IMR-90 (cell line): Measurements from ENCODE around the gene TYW5. TPM values are rescaled to one million over a fixed set of nuclear protein-coding genes. Genes with fewer than 3 reads are reported as not detected.

Source experiments
- ATAC-seq: fragments of 200-7000 bp; cut with Tn5 transposase; 2 replicates; pipeline ENCODE4 v1.9.1; 2020; ENCODE audit warnings: low read depth, mild to moderate bottlenecking, moderate library complexity
- BruUV-seq: library from RNA; stranded (reverse); fragments of 400-500 nt; replicated peaks from 2 replicates; lab custom pipeline; 2021; lab: Mats Ljungman, UMichigan
- CTCF ChIA-PET: fragments of 300-600 bp; formaldehyde crosslinking; extraction: SDS; loops from one replicate; lab custom pipeline; 2021; ENCODE audit warnings: antibody characterized with exemption; lab: Yijun Ruan, JAX
- POLR2A ChIA-PET: fragments of 300-600 bp; sonication (Branson Sonifier 250); formaldehyde crosslinking; loops from one replicate; lab custom pipeline; 2022; ENCODE audit warnings: antibody characterized with exemption; ENCODE audit not compliant: unreplicated experiment; lab: Charles Lee
- DNase-seq: peaks from one replicate; pipeline ENCODE4 v3.0.0; 2013
- H2AFZ ChIP-seq: replicated peaks from 2 replicates; pipeline ENCODE3; 2013; ENCODE audit warnings: low read length, mild to moderate bottlenecking; ENCODE audit not compliant: poor library complexity
- H2AK5ac ChIP-seq: 2 replicates; pipeline ENCODE4 v1.6.1; 2013; ENCODE audit warnings: low read depth, low read length, inconsistent platforms
- H2AK9ac ChIP-seq: replicated peaks from 2 replicates; pipeline ENCODE3; 2013; ENCODE audit warnings: mild to moderate bottlenecking, low read depth, low read length, moderate library complexity; ENCODE audit not compliant: poor library complexity
- H2BK120ac ChIP-seq: 2 replicates; pipeline ENCODE4 v1.6.1; 2013; ENCODE audit warnings: low read depth, low read length, inconsistent platforms
- H2BK15ac ChIP-seq: 3 replicates; pipeline ENCODE4 v1.6.1; 2013; ENCODE audit warnings: low read depth, low read length, inconsistent platforms
- H2BK20ac ChIP-seq: 2 replicates; pipeline ENCODE4 v1.6.1; 2013; ENCODE audit warnings: low read depth, mild to moderate bottlenecking, inconsistent platforms, low read length, moderate library complexity
- H2BK5ac ChIP-seq: 2 replicates; pipeline ENCODE4 v1.6.1; 2013; ENCODE audit warnings: mild to moderate bottlenecking, low read depth, low read length, inconsistent platforms; ENCODE audit not compliant: poor library complexity, severe bottlenecking
- H3K14ac ChIP-seq: replicated peaks from 2 replicates; pipeline ENCODE4 v1.6.1; 2013; ENCODE audit warnings: low read depth, low read length, inconsistent platforms
- H3K18ac ChIP-seq: 2 replicates; pipeline ENCODE4 v1.6.1; 2013; ENCODE audit warnings: low read depth, low read length, control low read depth
- H3K23ac ChIP-seq: 2 replicates; pipeline ENCODE4 v1.6.1; 2013; ENCODE audit warnings: low read depth, low read length, inconsistent platforms
- H3K27ac ChIP-seq: 2 replicates; pipeline ENCODE4 v1.5.1; 2013; ENCODE audit warnings: mild to moderate bottlenecking, control low read depth, low read length; ENCODE audit not compliant: insufficient read depth
- H3K27me3 ChIP-seq: 2 replicates; pipeline ENCODE4 v1.6.1; 2013; ENCODE audit warnings: low read length; ENCODE audit not compliant: control insufficient read depth, insufficient read depth
- H3K36me3 ChIP-seq: 2 replicates; pipeline ENCODE4 v1.6.1; 2013; ENCODE audit warnings: low read length, mixed read lengths; ENCODE audit not compliant: control insufficient read depth, insufficient read depth
- H3K4ac ChIP-seq: 2 replicates; pipeline ENCODE4 v1.6.1; 2013; ENCODE audit warnings: low read depth, low read length, inconsistent platforms
- H3K4me1 ChIP-seq: 2 replicates; pipeline ENCODE4 v1.6.1; 2013; ENCODE audit warnings: low read length, mixed read lengths; ENCODE audit not compliant: control insufficient read depth, insufficient read depth
- H3K4me2 ChIP-seq: 2 replicates; pipeline ENCODE4 v1.6.1; 2013; ENCODE audit warnings: low read depth, mild to moderate bottlenecking, control low read depth, low read length, moderate library complexity
- H3K4me3 ChIP-seq: 2 replicates; pipeline ENCODE4 v1.5.1; 2013; ENCODE audit warnings: low read depth, mild to moderate bottlenecking, control low read depth, low read length, moderate library complexity; ENCODE audit not compliant: insufficient read depth
- H3K56ac ChIP-seq: 2 replicates; pipeline ENCODE4 v1.6.1; 2013; ENCODE audit warnings: low read length, inconsistent platforms; ENCODE audit not compliant: insufficient read depth; ENCODE audit errors: extremely low read depth
- H3K79me1 ChIP-seq, 2 experiments: 2 replicates each; pipeline ENCODE4 v1.6.1; 2013; ENCODE audit warnings: low read length in 2 of 2, inconsistent platforms in 1 of 2, low read depth in 1 of 2
- H3K9ac ChIP-seq: 2 replicates; pipeline ENCODE4 v1.6.1; 2013; ENCODE audit warnings: low read depth, low read length, control low read depth
- H3K9me1 ChIP-seq: 2 replicates; pipeline ENCODE4 v1.6.1; 2013; ENCODE audit warnings: low read length, inconsistent platforms; ENCODE audit not compliant: insufficient read depth
- H3K9me3 ChIP-seq: 2 replicates; pipeline ENCODE4 v1.6.1; 2013; ENCODE audit warnings: low read length; ENCODE audit not compliant: control insufficient read depth, insufficient read depth
- H4K20me1 ChIP-seq: 2 replicates; pipeline ENCODE4 v1.6.1; 2013; ENCODE audit warnings: low read length, inconsistent platforms; ENCODE audit not compliant: insufficient read depth
- H4K5ac ChIP-seq: 2 replicates; pipeline ENCODE4 v1.6.1; 2013; ENCODE audit warnings: mild to moderate bottlenecking, low read depth, low read length, control low read depth
- H4K8ac ChIP-seq, 2 experiments: 2 replicates each; pipeline ENCODE4 v1.6.1; 2013; ENCODE audit warnings: low read depth in 2 of 2, low read length in 2 of 2, control low read depth in 1 of 2, inconsistent platforms in 1 of 2
- H4K91ac ChIP-seq: 2 replicates; pipeline ENCODE4 v1.6.1; 2013; ENCODE audit warnings: low read depth, low read length, inconsistent platforms; ENCODE audit not compliant: insufficient read depth
- BHLHE40 ChIP-seq: fragments of 150-350 bp; IDR thresholded peaks from 2 replicates; pipeline ENCODE4 v1.6.1; 2016; ENCODE audit warnings: mild to moderate bottlenecking, low read depth, low read length
- CHD1 ChIP-seq: IDR thresholded peaks from 2 replicates; pipeline ENCODE4 v1.6.1; 2012; ENCODE audit warnings: low read depth, low read length, improper control_type of control experiment
- RFX5 ChIP-seq: IDR thresholded peaks from 2 replicates; pipeline ENCODE4 v1.8.0; 2012; ENCODE audit warnings: low read depth, mild to moderate bottlenecking, low read length, moderate library complexity
- SMC3 ChIP-seq: fragments of 150-350 bp; IDR thresholded peaks from 2 replicates; pipeline ENCODE4 v1.6.1; 2016; ENCODE audit warnings: low read depth, mild to moderate bottlenecking, antibody characterized with exemption, low read length, moderate library complexity
- dilution Hi-C: fragments of 300-500 bp; cut with HindIII; formaldehyde crosslinking; loops from one replicate; pipeline ENCODE4 v1.14.3; 2018; ENCODE audit warnings: low sequenced_read_pairs; ENCODE audit not compliant: unreplicated experiment
- in situ Hi-C: fragments of 300-500 bp; cut with MboI; formaldehyde crosslinking; loops from 3 replicates; pipeline ENCODE4 v1.14.3; 2019; ENCODE audit warnings: low sequenced_read_pairs, inconsistent platforms, mixed read lengths
- intact Hi-C: fragments of 100-400 bp; cut with micrococcal nuclease; formaldehyde crosslinking; loops from 2 replicates; pipeline ENCODE4 v1.10.0; 2022
- polyA plus RNA-seq, 3 experiments: library from polyadenylated mRNA; depleted of rRNA; stranded (reverse); fragments of >200 nt; gene quantifications; 2 replicates each; pipeline ENCODE4 v1.2.3, GENCODE V29; 2012; ENCODE audit warnings: low replicate concordance in 1 of 3
- total RNA-seq: library from RNA; depleted of rRNA; stranded (reverse); fragments of >200 nt; gene quantifications from 2 replicates; pipeline ENCODE4 v1.2.3, GENCODE V29; 2012
- TF ChIP-seq, protein P1 (sequence below): fragments of 150-350 bp; IDR thresholded peaks from 2 replicates; pipeline ENCODE4 v1.6.1; 2017; ENCODE audit warnings: mild to moderate bottlenecking, antibody characterized with exemption, low read length, low read depth

The TYW5 gene
- total and polyA plus RNA-seq, 2 of the 4 experiments (the other 2 are of a cell fraction), result 3.8 to 4.0 TPM

DNA sequence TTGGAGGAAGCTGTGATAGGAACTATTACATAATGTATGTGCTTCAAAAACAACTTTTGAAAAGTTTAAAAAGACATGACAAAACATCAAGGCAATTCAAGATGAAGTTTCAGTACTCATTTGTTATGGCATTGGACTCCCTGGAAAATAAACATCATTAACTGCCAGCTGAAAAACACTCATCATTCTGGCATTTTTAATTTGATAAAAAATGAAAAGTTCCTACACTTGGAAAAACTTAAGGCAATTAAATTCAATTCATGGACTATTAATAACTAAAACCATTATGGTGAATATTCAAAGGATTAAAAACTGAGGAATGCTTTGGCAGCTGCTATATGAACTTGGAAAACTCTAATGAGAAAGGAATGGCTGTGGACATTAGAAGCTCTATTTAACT, 8.5 kb downstream of the TYW5 start:
- H3K14ac ChIP-seq, result no peak overlapping the region
- H2AK9ac ChIP-seq, result no peak overlapping the region
- no peak overlapping the region for H3K56ac ChIP-seq
- ChIA-PET POLR2A (no interaction called here), CTCF (no interaction called here)
- intact Hi-C loops, result no loop called here
- H3K23ac ChIP-seq, result no peak overlapping the region
- peaks cover 7% of the 10 kb centered on the region for H3K9me1 ChIP-seq
- no peak overlapping the region for H2BK120ac ChIP-seq
- no peak overlapping the region for H2AFZ ChIP-seq
- H4K5ac ChIP-seq, result no peak overlapping the region
- no peak overlapping the region for H3K9ac ChIP-seq
- H2BK20ac ChIP-seq, result no peak overlapping the region
- no peak overlapping the region for H3K4me2 ChIP-seq
- peaks cover 4% of the 10 kb centered on the region; the same call in 1 of the 2 replicates for H3K4me1 ChIP-seq
- dilution Hi-C loops, result no loop called here
- TF ChIP-seq, protein P1, sequence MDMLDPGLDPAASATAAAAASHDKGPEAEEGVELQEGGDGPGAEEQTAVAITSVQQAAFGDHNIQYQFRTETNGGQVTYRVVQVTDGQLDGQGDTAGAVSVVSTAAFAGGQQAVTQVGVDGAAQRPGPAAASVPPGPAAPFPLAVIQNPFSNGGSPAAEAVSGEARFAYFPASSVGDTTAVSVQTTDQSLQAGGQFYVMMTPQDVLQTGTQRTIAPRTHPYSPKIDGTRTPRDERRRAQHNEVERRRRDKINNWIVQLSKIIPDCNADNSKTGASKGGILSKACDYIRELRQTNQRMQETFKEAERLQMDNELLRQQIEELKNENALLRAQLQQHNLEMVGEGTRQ, result no peak
- TF ChIP-seq SMC3 (no peak), BHLHE40 (no peak), RFX5 (no peak), CHD1 (no peak)
- H3K4me3 ChIP-seq, result no peak overlapping the region
- H3K27ac ChIP-seq, result no peak overlapping the region
- H3K27me3 ChIP-seq, result no peaks in the 10 kb centered on the region
- no peak overlapping the region for H4K8ac ChIP-seq
- peaks cover 26 to 44% of the 10 kb centered on the region in 2 experiments for H3K79me1 ChIP-seq
- 0 out of 2 replicates have a peak, but pooled peaks cover 2% of the 10 kb centered on the region for H4K20me1 ChIP-seq
- no peak overlapping the region for H2AK5ac ChIP-seq
- no peak overlapping the region for H2BK15ac ChIP-seq
- H3K18ac ChIP-seq, result no peak overlapping the region
- in situ Hi-C loops, result no loop called here
- ATAC-seq (0 out of 2 replicates have a peak, but pooled peaks have one; percentile 24), DNase-seq (no peak)
- no peak overlapping the region for H3K4ac ChIP-seq
- peaks cover 16% of the 10 kb centered on the region for H3K36me3 ChIP-seq
- no peak overlapping the region for H2BK5ac ChIP-seq
- no peak overlapping the region for H4K91ac ChIP-seq
- BruUV-seq, result no TSS peak
- H3K9me3 ChIP-seq, result no peaks in the 10 kb centered on the region
